ENCODE results near the gene TNS1.

TNS1 gene

GRCh38 chr2:217981084-217981730, 21.6 kb downstream of the TNS1 start:
- peaks cover 12 to 28% of the 10 kb centered on the region in 2 donors for H3K27me3 Mint-ChIP-seq
- no peaks in the 10 kb centered on the region for H3K36me3 Mint-ChIP-seq (ENCODE audit: insufficient read depth)
- ATAC-seq (replicated peaks) (no peak), DNase-seq (no peak)
- no peak overlapping the region for H3K4me3 Mint-ChIP-seq
- H3K4me1 Mint-ChIP-seq (ENCODE audit: low read depth in 2 of 2): no peaks in the 10 kb centered on the region
- H3K9me3 Mint-ChIP-seq: no peaks in the 10 kb centered on the region
- no peak overlapping the region for H3K27ac Mint-ChIP-seq

DNA sequence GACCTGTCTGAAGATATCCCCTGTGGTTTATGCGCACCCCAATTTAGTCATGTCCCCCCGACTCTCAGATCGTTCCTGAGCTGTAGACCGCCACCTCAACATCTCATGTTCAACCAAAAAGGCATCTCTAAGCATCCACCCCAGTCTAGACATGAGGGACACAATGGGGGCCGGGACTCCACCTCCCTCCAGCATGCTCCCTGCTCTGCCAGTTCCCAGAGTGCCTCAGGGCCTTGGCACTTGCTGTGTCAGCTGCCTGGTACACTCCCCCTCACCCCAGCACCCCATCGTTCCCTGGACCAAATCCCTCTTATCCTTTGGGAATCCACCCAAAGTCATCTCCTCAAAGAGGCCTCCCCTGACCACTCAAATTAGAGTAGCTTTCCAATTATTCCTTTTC, 22.2 kb downstream of the TNS1 start:
- DNase-seq (no peak), ATAC-seq (replicated peaks) (no peak)
- Mint-ChIP-seq H3K36me3 (ENCODE audit: insufficient read depth) (no peaks in the 10 kb centered on the region), H3K4me1 (ENCODE audit: low read depth in 2 of 2) (no peaks in the 10 kb centered on the region), H3K4me3 (no peak overlapping the region), H3K27ac (no peak overlapping the region), H3K9me3 (no peaks in the 10 kb centered on the region), H3K27me3 (peaks cover 12 to 28% of the 10 kb centered on the region in 2 donors)

- no peaks in the 10 kb centered on the region for H3K4me1 Mint-ChIP-seq (ENCODE audit: low read depth in 2 of 2)
- peaks cover 12 to 28% of the 10 kb centered on the region in 2 donors for H3K27me3 Mint-ChIP-seq
- H3K36me3 Mint-ChIP-seq (ENCODE audit: insufficient read depth): no peaks in the 10 kb centered on the region
- no peak for ATAC-seq (replicated peaks)
- no peak for DNase-seq
- no peaks in the 10 kb centered on the region for H3K9me3 Mint-ChIP-seq
- no peak overlapping the region for H3K4me3 Mint-ChIP-seq
- H3K27ac Mint-ChIP-seq: no peak overlapping the region
These were observed 22.8 kb downstream of the TNS1 start for GRCh38 chr2:217980036-217980435.

- H3K36me3 Mint-ChIP-seq (ENCODE audit: insufficient read depth): no peaks in the 10 kb centered on the region
- no peak overlapping the region for H3K27ac Mint-ChIP-seq
- no peaks in the 10 kb centered on the region for H3K4me1 Mint-ChIP-seq (ENCODE audit: low read depth in 2 of 2)
- no peaks in the 10 kb centered on the region for H3K9me3 Mint-ChIP-seq
- ATAC-seq (replicated peaks) (no peak), DNase-seq (no peak)
- no peak overlapping the region for H3K4me3 Mint-ChIP-seq
- peaks cover 12 to 28% of the 10 kb centered on the region in 2 donors for H3K27me3 Mint-ChIP-seq
These were observed 23.5 kb downstream of the TNS1 start for GRCh38 chr2:217979151-217979811.

DNA sequence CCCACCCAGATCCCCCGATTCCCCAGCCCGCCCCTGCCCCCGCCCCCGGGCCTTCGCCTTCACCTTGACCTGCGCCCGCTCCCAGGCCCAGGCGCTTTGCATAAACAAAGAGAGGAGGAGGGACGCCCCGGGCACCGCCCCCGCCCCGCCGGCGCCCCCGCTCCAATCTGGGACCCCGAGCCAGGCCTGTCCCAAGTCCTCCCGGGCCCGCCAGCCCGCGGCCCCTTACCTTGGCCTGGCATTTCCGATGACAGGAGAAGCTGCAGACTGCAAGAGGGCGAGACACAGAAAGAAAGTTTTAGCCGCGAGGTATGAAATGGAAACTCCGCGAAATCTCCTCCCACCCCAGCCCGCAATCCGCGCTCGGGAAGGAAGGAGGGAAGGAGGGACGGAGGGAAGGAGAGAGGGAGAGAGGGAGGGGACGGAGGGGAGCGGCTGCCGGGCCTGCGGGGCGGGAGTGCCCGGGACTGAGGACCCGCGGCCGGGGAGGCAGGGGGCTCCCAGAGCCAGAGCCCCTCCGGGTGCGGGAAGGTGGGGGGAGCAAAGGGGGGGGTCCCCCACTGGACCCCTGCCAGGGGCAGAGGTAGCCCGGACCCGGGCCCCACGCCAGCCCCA, 24.2 kb downstream of the TNS1 start:
- ATAC-seq (replicated peaks) (no peak), DNase-seq (no peak)
- H3K27ac Mint-ChIP-seq: no peak overlapping the region
- no peaks in the 10 kb centered on the region for H3K9me3 Mint-ChIP-seq
- H3K4me1 Mint-ChIP-seq (ENCODE audit: low read depth in 2 of 2): no peaks in the 10 kb centered on the region
- no peaks in the 10 kb centered on the region for H3K36me3 Mint-ChIP-seq (ENCODE audit: insufficient read depth)
- H3K4me3 Mint-ChIP-seq: no peak overlapping the region
- peaks cover 15 to 28% of the 10 kb centered on the region in 2 donors for H3K27me3 Mint-ChIP-seq

DNA sequence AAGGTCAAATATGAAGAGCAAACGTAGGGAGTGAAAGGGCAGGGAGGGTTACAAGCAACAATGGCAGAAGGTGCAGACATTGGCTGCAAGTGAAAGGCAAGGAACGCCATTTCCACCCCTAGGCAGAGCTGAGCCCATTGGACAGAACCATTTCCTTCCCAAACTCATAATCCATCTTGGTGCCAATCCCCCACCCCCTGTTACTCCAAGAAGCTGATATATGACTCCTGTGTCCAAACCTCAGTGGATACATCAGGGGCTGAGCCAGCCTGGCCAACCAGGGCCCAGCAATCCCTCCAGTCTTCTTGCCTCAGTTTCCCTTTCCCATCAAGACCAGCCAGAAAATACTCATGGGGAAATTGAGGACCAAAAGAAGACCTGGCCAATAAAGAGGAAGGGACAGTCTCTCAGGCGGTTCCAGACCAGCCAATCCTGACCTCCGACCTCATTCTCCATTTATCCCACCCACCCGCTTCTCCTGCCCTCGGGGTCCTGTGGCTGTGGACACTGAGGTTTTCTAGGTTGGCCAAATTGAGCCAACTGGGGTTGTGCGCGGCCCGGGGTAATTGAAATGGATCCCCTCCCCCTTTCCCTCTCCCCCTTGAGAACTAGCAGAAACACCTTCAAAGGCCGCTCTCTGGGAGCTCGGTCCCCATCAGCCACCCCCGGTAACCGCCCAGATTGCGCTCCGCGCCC, 24.8 kb downstream of the TNS1 start:
- DNase-seq: no peak
- Mint-ChIP-seq H3K36me3 (ENCODE audit: insufficient read depth) (no peaks in the 10 kb centered on the region), H3K27me3 (peaks cover 19 to 28% of the 10 kb centered on the region in 2 donors), H3K4me1 (ENCODE audit: low read depth in 2 of 2) (no peaks in the 10 kb centered on the region), H3K4me3 (no peak overlapping the region), H3K9me3 (no peaks in the 10 kb centered on the region), H3K27ac (no peak overlapping the region)
- ATAC-seq (replicated peaks): no peak

- no peaks in the 10 kb centered on the region for H3K36me3 Mint-ChIP-seq (ENCODE audit: insufficient read depth)
- H3K4me3 Mint-ChIP-seq: no peak overlapping the region
- no peak overlapping the region for H3K27ac Mint-ChIP-seq
- H3K4me1 Mint-ChIP-seq (ENCODE audit: low read depth in 2 of 2): no peaks in the 10 kb centered on the region
- no peak for ATAC-seq (replicated peaks)
- H3K27me3 Mint-ChIP-seq: peaks cover 27 to 28% of the 10 kb centered on the region in 2 donors
- DNase-seq: no peak
- no peaks in the 10 kb centered on the region for H3K9me3 Mint-ChIP-seq
These were observed 26.5 kb downstream of the TNS1 start for GRCh38 chr2:217976301-217976700.

GRCh38 chr2:217975626-217976025, 27.2 kb downstream of the TNS1 start:
- ATAC-seq (replicated peaks) (no peak), DNase-seq (no peak)
- H3K9me3 Mint-ChIP-seq: no peaks in the 10 kb centered on the region
- H3K27me3 Mint-ChIP-seq: peaks cover 20 to 27% of the 10 kb centered on the region in 2 donors
- no peak overlapping the region for H3K27ac Mint-ChIP-seq
- no peaks in the 10 kb centered on the region for H3K36me3 Mint-ChIP-seq (ENCODE audit: insufficient read depth)
- H3K4me1 Mint-ChIP-seq (ENCODE audit: low read depth in 2 of 2): no peaks in the 10 kb centered on the region
- H3K4me3 Mint-ChIP-seq: no peak overlapping the region

DNA sequence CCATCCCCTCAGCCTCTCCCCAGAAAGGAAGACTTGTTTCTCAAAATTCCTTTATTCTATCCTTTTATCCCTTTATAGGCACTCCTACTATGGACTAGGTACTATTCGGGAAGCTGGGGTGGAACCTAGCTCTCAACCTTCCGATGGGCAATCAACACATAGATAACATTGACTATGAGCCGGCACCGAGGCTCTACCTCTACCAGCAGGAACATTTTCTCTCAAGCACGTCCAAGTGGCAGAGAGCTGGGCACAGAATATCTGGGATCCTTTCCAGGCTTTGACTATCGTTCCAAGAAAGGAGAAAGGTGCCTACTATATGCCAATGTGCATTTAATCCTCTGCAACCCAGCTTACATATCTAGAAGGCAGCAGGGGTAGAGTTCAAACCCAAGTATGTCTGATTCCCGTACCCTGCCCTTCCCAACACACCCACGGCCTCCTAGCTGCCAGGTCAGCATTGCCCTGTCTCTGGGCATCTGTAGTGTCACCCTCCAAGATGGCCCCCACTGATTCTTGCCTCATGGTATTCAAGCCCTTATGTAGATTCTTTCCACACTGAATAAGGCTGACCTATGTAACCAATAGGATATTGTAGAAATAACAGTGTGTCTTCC, 28.3 kb downstream of the TNS1 start:
- Mint-ChIP-seq H3K9me3 (peaks cover 2 to 11% of the 10 kb centered on the region in 2 donors), H3K27ac (no peak overlapping the region), H3K36me3 (ENCODE audit: insufficient read depth) (no peaks in the 10 kb centered on the region), H3K4me3 (no peak overlapping the region), H3K27me3 (peaks cover 9 to 31% of the 10 kb centered on the region in 2 donors), H3K4me1 (ENCODE audit: low read depth in 2 of 2) (no peaks in the 10 kb centered on the region)
- DNase-seq: no peak
- no peak for ATAC-seq (replicated peaks)

DNA sequence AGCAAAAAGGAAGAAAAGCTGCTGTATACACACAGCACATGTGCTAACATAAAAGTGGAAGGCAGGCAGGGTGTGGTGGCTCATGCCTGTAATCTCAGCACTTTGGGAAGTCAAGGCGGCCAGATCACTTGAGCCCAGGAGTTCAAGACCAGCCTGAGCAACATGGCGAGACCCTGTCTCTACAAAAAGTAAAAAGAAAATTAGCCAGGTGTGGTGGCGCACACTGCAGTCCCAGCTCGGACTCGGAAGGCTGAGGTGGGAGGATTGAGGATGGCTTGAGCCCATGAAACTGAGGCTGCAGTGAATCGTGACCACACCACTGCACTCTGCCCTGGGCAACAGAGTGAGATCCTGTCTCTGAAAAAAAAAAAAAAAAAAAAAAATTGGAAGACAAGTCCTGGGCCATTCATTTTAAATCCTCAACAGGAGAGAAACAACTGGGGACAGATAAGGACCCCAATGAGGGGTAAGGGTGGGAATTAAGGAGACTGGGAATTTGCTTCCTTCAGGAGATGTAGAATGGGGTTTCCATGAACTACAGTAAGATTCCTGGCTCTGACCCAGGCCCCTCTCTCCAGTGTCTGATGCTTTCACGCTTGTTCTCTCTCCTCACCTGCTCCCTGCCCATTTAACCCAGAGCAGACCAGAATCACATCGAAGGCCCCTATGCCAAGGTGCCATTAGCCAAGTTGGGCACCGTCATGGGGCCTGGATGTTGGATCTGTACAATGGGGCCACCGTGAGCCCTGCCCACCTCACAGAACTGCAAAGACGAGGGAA, 29.6 kb downstream of the TNS1 start:
- DNase-seq (no peak), ATAC-seq (replicated peaks) (no peak)
- Mint-ChIP-seq H3K4me1 (ENCODE audit: low read depth in 2 of 2) (no peaks in the 10 kb centered on the region), H3K36me3 (ENCODE audit: insufficient read depth) (no peaks in the 10 kb centered on the region), H3K27me3 (peaks cover 0 to 25% of the 10 kb centered on the region in 2 donors), H3K9me3 (peaks cover 2 to 11% of the 10 kb centered on the region in 2 donors), H3K27ac (no peak overlapping the region), H3K4me3 (no peak overlapping the region)

GRCh38 chr2:217972490-217972889, 30.3 kb downstream of the TNS1 start:
- no peaks in the 10 kb centered on the region for H3K36me3 Mint-ChIP-seq (ENCODE audit: insufficient read depth)
- peaks cover 2 to 11% of the 10 kb centered on the region in 2 donors for H3K9me3 Mint-ChIP-seq
- peaks cover 5 to 25% of the 10 kb centered on the region in 2 donors for H3K27me3 Mint-ChIP-seq
- DNase-seq: no peak
- H3K27ac Mint-ChIP-seq: no peak overlapping the region
- no peaks in the 10 kb centered on the region for H3K4me1 Mint-ChIP-seq (ENCODE audit: low read depth in 2 of 2)
- H3K4me3 Mint-ChIP-seq: no peak overlapping the region
- no peak for ATAC-seq (replicated peaks)

- H3K36me3 Mint-ChIP-seq (ENCODE audit: insufficient read depth): no peaks in the 10 kb centered on the region
- no peak overlapping the region for H3K4me3 Mint-ChIP-seq
- H3K27ac Mint-ChIP-seq: no peak overlapping the region
- H3K27me3 Mint-ChIP-seq: peaks cover 9 to 25% of the 10 kb centered on the region in 2 donors
- peaks cover 2 to 11% of the 10 kb centered on the region in 2 donors for H3K9me3 Mint-ChIP-seq
- DNase-seq (no peak), ATAC-seq (replicated peaks) (no peak)
- H3K4me1 Mint-ChIP-seq (ENCODE audit: low read depth in 2 of 2): no peaks in the 10 kb centered on the region
These were observed 30.8 kb downstream of the TNS1 start for GRCh38 chr2:217972037-217972436.

DNA sequence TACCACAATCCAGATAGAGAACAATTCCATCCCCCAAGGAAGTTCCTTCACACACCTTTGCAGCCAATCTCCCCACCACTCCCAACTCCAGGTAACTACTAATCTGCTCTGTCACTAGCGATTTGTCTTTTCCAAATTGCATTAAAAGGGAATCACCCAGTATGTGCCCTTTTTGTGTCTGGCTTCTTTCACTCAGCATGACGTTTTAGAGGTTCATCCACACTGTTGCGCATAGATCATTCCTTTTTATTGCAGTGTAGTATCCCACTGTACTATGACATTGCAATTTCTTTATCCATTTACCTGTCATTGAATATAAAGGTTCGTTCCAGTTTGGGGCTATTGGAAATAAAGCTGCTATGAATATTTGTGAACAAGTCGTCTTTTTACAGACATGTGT, 31.6 kb downstream of the TNS1 start:
- no peak overlapping the region for H3K4me3 Mint-ChIP-seq
- peaks cover 2 to 11% of the 10 kb centered on the region in 2 donors for H3K9me3 Mint-ChIP-seq
- H3K27me3 Mint-ChIP-seq: peaks cover 17 to 26% of the 10 kb centered on the region in 2 donors
- no peak overlapping the region for H3K27ac Mint-ChIP-seq
- H3K36me3 Mint-ChIP-seq (ENCODE audit: insufficient read depth): no peaks in the 10 kb centered on the region
- H3K4me1 Mint-ChIP-seq (ENCODE audit: low read depth in 2 of 2): no peaks in the 10 kb centered on the region
- ATAC-seq (replicated peaks) (no peak), DNase-seq (no peak)
